ENCODE data around the gene LRRC53. TPM values are rescaled to one million over a fixed set of nuclear protein-coding genes. Genes with fewer than 3 reads are reported as not detected.

Gene LRRC53
- total and polyA plus RNA-seq, 2 of the 8 experiments (the other 6 are each of a cell fraction or from before 2014, with no cell fraction given), result not detected

DNA sequence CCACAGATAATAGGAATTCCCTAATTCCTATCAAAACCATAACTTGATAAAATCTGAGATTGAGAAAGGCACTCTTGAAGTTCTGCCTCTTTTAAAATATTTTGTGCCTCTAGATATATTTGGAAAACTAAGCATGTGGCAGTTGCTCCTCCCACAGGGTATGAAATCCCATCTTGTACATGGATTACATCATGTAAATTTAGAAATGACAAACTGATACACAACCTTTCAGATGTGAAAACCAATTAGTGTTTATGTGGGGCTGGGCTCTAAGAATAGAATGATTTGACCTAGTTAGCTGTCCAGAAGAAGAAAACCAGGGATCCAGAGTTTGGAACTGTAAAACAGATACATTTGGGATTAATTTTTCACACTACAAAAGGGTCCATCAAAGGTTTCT, 15.7 kb downstream of the LRRC53 start (continued):
- TF ChIP-seq, protein P1, sequence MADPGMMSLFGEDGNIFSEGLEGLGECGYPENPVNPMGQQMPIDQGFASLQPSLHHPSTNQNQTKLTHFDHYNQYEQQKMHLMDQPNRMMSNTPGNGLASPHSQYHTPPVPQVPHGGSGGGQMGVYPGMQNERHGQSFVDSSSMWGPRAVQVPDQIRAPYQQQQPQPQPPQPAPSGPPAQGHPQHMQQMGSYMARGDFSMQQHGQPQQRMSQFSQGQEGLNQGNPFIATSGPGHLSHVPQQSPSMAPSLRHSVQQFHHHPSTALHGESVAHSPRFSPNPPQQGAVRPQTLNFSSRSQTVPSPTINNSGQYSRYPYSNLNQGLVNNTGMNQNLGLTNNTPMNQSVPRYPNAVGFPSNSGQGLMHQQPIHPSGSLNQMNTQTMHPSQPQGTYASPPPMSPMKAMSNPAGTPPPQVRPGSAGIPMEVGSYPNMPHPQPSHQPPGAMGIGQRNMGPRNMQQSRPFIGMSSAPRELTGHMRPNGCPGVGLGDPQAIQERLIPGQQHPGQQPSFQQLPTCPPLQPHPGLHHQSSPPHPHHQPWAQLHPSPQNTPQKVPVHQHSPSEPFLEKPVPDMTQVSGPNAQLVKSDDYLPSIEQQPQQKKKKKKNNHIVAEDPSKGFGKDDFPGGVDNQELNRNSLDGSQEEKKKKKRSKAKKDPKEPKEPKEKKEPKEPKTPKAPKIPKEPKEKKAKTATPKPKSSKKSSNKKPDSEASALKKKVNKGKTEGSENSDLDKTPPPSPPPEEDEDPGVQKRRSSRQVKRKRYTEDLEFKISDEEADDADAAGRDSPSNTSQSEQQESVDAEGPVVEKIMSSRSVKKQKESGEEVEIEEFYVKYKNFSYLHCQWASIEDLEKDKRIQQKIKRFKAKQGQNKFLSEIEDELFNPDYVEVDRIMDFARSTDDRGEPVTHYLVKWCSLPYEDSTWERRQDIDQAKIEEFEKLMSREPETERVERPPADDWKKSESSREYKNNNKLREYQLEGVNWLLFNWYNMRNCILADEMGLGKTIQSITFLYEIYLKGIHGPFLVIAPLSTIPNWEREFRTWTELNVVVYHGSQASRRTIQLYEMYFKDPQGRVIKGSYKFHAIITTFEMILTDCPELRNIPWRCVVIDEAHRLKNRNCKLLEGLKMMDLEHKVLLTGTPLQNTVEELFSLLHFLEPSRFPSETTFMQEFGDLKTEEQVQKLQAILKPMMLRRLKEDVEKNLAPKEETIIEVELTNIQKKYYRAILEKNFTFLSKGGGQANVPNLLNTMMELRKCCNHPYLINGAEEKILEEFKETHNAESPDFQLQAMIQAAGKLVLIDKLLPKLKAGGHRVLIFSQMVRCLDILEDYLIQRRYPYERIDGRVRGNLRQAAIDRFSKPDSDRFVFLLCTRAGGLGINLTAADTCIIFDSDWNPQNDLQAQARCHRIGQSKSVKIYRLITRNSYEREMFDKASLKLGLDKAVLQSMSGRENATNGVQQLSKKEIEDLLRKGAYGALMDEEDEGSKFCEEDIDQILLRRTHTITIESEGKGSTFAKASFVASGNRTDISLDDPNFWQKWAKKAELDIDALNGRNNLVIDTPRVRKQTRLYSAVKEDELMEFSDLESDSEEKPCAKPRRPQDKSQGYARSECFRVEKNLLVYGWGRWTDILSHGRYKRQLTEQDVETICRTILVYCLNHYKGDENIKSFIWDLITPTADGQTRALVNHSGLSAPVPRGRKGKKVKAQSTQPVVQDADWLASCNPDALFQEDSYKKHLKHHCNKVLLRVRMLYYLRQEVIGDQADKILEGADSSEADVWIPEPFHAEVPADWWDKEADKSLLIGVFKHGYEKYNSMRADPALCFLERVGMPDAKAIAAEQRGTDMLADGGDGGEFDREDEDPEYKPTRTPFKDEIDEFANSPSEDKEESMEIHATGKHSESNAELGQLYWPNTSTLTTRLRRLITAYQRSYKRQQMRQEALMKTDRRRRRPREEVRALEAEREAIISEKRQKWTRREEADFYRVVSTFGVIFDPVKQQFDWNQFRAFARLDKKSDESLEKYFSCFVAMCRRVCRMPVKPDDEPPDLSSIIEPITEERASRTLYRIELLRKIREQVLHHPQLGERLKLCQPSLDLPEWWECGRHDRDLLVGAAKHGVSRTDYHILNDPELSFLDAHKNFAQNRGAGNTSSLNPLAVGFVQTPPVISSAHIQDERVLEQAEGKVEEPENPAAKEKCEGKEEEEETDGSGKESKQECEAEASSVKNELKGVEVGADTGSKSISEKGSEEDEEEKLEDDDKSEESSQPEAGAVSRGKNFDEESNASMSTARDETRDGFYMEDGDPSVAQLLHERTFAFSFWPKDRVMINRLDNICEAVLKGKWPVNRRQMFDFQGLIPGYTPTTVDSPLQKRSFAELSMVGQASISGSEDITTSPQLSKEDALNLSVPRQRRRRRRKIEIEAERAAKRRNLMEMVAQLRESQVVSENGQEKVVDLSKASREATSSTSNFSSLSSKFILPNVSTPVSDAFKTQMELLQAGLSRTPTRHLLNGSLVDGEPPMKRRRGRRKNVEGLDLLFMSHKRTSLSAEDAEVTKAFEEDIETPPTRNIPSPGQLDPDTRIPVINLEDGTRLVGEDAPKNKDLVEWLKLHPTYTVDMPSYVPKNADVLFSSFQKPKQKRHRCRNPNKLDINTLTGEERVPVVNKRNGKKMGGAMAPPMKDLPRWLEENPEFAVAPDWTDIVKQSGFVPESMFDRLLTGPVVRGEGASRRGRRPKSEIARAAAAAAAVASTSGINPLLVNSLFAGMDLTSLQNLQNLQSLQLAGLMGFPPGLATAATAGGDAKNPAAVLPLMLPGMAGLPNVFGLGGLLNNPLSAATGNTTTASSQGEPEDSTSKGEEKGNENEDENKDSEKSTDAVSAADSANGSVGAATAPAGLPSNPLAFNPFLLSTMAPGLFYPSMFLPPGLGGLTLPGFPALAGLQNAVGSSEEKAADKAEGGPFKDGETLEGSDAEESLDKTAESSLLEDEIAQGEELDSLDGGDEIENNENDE (IDR thresholded peaks at IDR 0.05; ENCODE audit: insufficient replicate concordance, low read length), result no peak
- no peak for TF ChIP-seq RNF2 (IDR thresholded peaks at IDR 0.05; ENCODE audit: borderline replicate concordance, low read depth, low read length, missing control alignments, poor library complexity, severe bottlenecking)
- no peak for TF ChIP-seq TBP (IDR thresholded peaks at IDR 0.05; ENCODE audit: low read depth, low read length)

All from H1 (cell line).